Measurements from ENCODE around the gene WDR1.

The WDR1 gene

GRCh38 chr4:10066206-10066605, 50.4 kb downstream of the WDR1 start:
- DNase-seq = no peak

- DNase-seq = no peak
These were observed 52.9 kb downstream of the WDR1 start for GRCh38 chr4:10063544-10064300.

- DNase-seq = no peak
These were observed 54.8 kb downstream of the WDR1 start for GRCh38 chr4:10061650-10062415.

GRCh38 chr4:10058371-10058770, 58.2 kb downstream of the WDR1 start:
- DNase-seq = no peak

GRCh38 chr4:10057023-10057395, 59.6 kb downstream of the WDR1 start:
- no peak for DNase-seq

GRCh38 chr4:10056334-10057022, 60.1 kb downstream of the WDR1 start:
- DNase-seq = no peak

- no peak for DNase-seq
These were observed 60.7 kb downstream of the WDR1 start for GRCh38 chr4:10055871-10056270.

GRCh38 chr4:10054571-10055041, 62.0 kb downstream of the WDR1 start:
- no peak for DNase-seq

GRCh38 chr4:10053635-10054453, 62.8 kb downstream of the WDR1 start:
- DNase-seq = no peak

- no peak for DNase-seq
These were observed 65.0 kb downstream of the WDR1 start for GRCh38 chr4:10051517-10052135.

GRCh38 chr4:10050721-10051120, 65.9 kb downstream of the WDR1 start:
- DNase-seq = no peak

GRCh38 chr4:10050261-10050661, 66.3 kb downstream of the WDR1 start:
- no peak for DNase-seq

GRCh38 chr4:10048941-10049697, 67.5 kb downstream of the WDR1 start:
- no peak for DNase-seq

GRCh38 chr4:10047967-10048366, 68.6 kb downstream of the WDR1 start:
- DNase-seq = no peak

GRCh38 chr4:10046471-10046870, 70.1 kb downstream of the WDR1 start:
- no peak for DNase-seq

GRCh38 chr4:10045481-10045880, 71.1 kb downstream of the WDR1 start:
- DNase-seq = no peak

- no peak for DNase-seq
These were observed 75.6 kb downstream of the WDR1 start for GRCh38 chr4:10041036-10041435.

- no peak for DNase-seq
These were observed 76.3 kb downstream of the WDR1 start for GRCh38 chr4:10040049-10040892.

- DNase-seq = no peak
These were observed 79.7 kb downstream of the WDR1 start for GRCh38 chr4:10036807-10037342.

GRCh38 chr4:10035130-10035529, 81.5 kb downstream of the WDR1 start:
- no peak for DNase-seq

All from stimulated activated CD4-positive, alpha-beta T cell treated with anti-CD3 and anti-CD28 coated beads, Interleukin-2, amount 100 ng/mL, for 48 hours (primary cell).